T-cell (primary cell): ENCODE measurements around the gene SERTAD1. TPM values are rescaled to one million over a fixed set of nuclear protein-coding genes. Genes with fewer than 3 reads are reported as not detected.
"Not testable (repeated sequence)": the region's sequence is repeated elsewhere in the genome, so short reads cannot be mapped to it uniquely, and the experiment has no call there.

Experiments used
- ATAC-seq, 4 experiments: fragments of 200-7000 bp in 3 of 4; fragments of 150-1000 bp in 1 of 4; cut with Tn5 transposase; replicated peaks in 1 of 4; 1 replicate in 3 of 4; 2 replicates in 1 of 4; pipeline ENCODE4 v1.10.0; 2021; ENCODE audit warnings: moderate library complexity in 3 of 4, mild to moderate bottlenecking in 2 of 4, moderate number of reproducible peaks in 1 of 4
- CTCF ChIA-PET, 2 donors: fragments of 300-600 bp; sonication (Branson Sonifier 250); formaldehyde crosslinking; loops; one replicate each; lab custom pipeline; 2022; ENCODE audit warnings: antibody characterized with exemption in 2 of 2; lab: Charles Lee
- POLR2A ChIA-PET, 2 donors: fragments of 300-600 bp; sonication (Branson Sonifier 250); formaldehyde crosslinking; loops; one replicate each; lab custom pipeline; 2022; ENCODE audit warnings: antibody characterized with exemption in 2 of 2; lab: Charles Lee
- DNase-seq, 35 experiments: peaks; one replicate each; pipeline versions ENCODE4 v3.0.0 to v3.0.0-alpha.2; 2013 to 2023
- H3K27ac ChIP-seq: one replicate; pipeline ENCODE4 v1.5.1; 2013; ENCODE audit warnings: low read length
- H3K27me3 ChIP-seq, 2 experiments: replicated peaks in 1 of 2; 1 replicate in 1 of 2; 2 replicates in 1 of 2; pipeline versions ENCODE4 v1.6.1 to v1.7.0; 2013; ENCODE audit warnings: low read length in 1 of 2, mixed read lengths in 1 of 2; ENCODE audit not compliant: control insufficient read depth in 2 of 2, insufficient read depth in 2 of 2; ENCODE audit errors: extremely low read depth in 1 of 2
- H3K36me3 ChIP-seq, 2 donors: 1 replicate in 1 of 2; 2 replicates in 1 of 2; pipeline versions ENCODE4 v1.6.1 to v1.7.0; 2013; ENCODE audit warnings: low read length in 1 of 2; ENCODE audit not compliant: control insufficient read depth in 2 of 2, insufficient read depth in 1 of 2; ENCODE audit errors: extremely low read depth in 1 of 2
- H3K4me1 ChIP-seq, 2 experiments: 1 replicate in 1 of 2; 2 replicates in 1 of 2; pipeline versions ENCODE4 v1.6.1 to v1.7.0; 2013; ENCODE audit warnings: low read length in 2 of 2, mixed read lengths in 1 of 2; ENCODE audit not compliant: insufficient read depth in 2 of 2, control insufficient read depth in 1 of 2; ENCODE audit errors: extremely low read depth in 1 of 2
- H3K4me3 ChIP-seq, 2 donors: 1 replicate in 1 of 2; 2 replicates in 1 of 2; pipeline versions ENCODE4 v1.5.1 to v1.7.0; 2013; ENCODE audit warnings: mild to moderate bottlenecking in 2 of 2, low read length in 1 of 2, moderate library complexity in 1 of 2; ENCODE audit not compliant: control insufficient read depth in 1 of 2; ENCODE audit errors: extremely low read depth in 1 of 2
- H3K9me3 ChIP-seq: 2 replicates; pipeline ENCODE4 v1.7.0; 2013
- H3K27ac Mint-ChIP-seq, 2 donors: one replicate each; pipeline ENCODE4 v1.8.0; 2020 to 2021; ENCODE audit warnings: mild to moderate bottlenecking in 2 of 2, mixed read lengths in 2 of 2
- H3K27me3 Mint-ChIP-seq, 2 donors: one replicate each; pipeline ENCODE4 v1.8.0; 2021 to 2022; ENCODE audit warnings: mixed read lengths in 2 of 2
- H3K36me3 Mint-ChIP-seq: one replicate; pipeline ENCODE4 v1.8.0; 2021; ENCODE audit warnings: mixed read lengths
- H3K4me1 Mint-ChIP-seq, 3 donors: one replicate each; pipeline ENCODE4 v1.8.0; 2020 to 2022; ENCODE audit warnings: mixed read lengths in 3 of 3, mild to moderate bottlenecking in 1 of 3
- H3K4me3 Mint-ChIP-seq, 3 donors: one replicate each; pipeline ENCODE4 v1.8.0; 2020 to 2022; ENCODE audit warnings: mild to moderate bottlenecking in 3 of 3, mixed read lengths in 3 of 3, moderate library complexity in 3 of 3
- H3K9me3 Mint-ChIP-seq, 3 donors: one replicate each; pipeline ENCODE4 v1.8.0; 2020 to 2022; ENCODE audit warnings: mixed read lengths in 3 of 3
- WGBS: methylation state at CpG from one replicate; pipeline ENCODE4 v1.1.5; 2013; ENCODE audit warnings: missing lambda C conversion rate; ENCODE audit not compliant: insufficient coverage; 5-methylcytosine and 5-hydroxymethylcytosine counted together
- total RNA-seq, 35 experiments: library from RNA in 6 of 35; stranded (reverse) in 6 of 35; fragments of 120-200 nt in 1 of 35; gene quantifications; one replicate each; pipeline versions ENCODE4 v1.2.1 to v1.2.4 and lab custom pipeline; 2013 to 2026

The SERTAD1 gene
- total RNA-seq, 5 donors from 2014 or later (not counting 1 experiment from before 2014, with no cell fraction given), result 10.9 to 25.4 (median 13.3) TPM

DNA sequence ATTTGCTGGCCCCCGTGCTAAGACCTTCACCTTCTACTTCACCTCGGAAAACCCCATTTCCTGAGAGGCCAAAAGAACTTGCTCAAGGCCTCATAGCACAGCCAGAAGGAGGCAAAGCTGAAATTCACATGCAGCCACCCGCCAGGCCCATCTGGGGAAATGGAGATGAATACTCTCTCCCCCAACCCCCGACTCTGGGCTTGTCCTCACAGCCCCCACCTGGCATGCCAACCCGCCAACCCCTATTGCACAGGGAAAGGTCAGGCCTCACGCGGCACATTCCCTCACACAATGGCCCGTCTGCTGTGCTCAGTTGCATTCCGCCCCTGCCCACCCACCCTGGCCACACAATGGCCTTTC, 15.8 kb downstream of the SERTAD1 start:
- Histone ChIP-seq H3K4me3 (no peak overlapping the region), H3K27me3 (peaks cover 0 to 38% of the 10 kb centered on the region in 2 experiments), H3K27ac (no peak overlapping the region), H3K36me3 (no peaks in the 10 kb centered on the region), H3K9me3 (no peaks in the 10 kb centered on the region), H3K4me1 (peaks cover 0 to 20% of the 10 kb centered on the region in 2 experiments)
- DNase-seq (no peak), ATAC-seq (no peak)
- Mint-ChIP-seq H3K27ac (no peak overlapping the region), H3K9me3 (no peaks in the 10 kb centered on the region), H3K4me1 (peaks cover 8 to 14% (median 12%) of the 10 kb centered on the region in 3 donors), H3K36me3 (no peaks in the 10 kb centered on the region), H3K27me3 (peaks cover 0 to 2% of the 10 kb centered on the region in 2 donors), H3K4me3 (no peak overlapping the region)
- 100% methylated on average over 1 of the region's 9 CpGs for WGBS
- CTCF ChIA-PET, result no interaction called here
- POLR2A ChIA-PET, result no interaction called here

DNA sequence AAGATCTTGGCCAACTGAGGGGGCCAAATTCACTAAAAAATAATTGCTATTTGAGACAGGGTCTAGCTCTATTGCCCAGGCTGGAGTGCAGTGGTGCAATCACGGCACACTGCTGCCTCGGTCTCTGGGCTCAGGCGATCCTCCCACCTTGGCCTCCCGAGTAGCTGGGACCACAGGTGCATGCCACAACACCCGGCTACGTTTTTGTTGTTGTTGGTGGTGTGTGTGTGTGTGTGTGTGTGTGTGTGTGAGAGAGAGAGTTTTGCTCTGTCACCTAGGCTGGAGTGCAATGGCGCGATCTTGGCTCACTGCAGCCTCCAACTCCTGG, 17.2 kb downstream of the SERTAD1 start:
- H3K4me3 ChIP-seq, ATAC-seq, H3K27ac Mint-ChIP-seq, H3K27ac ChIP-seq, H3K36me3 ChIP-seq, DNase-seq, H3K9me3 ChIP-seq, H3K9me3 Mint-ChIP-seq, H3K27me3 Mint-ChIP-seq, H3K36me3 Mint-ChIP-seq, POLR2A ChIA-PET, H3K4me3 Mint-ChIP-seq: not testable (repeated sequence)
- H3K27me3 ChIP-seq, result peaks cover 0 to 25% of the 10 kb centered on the region in 2 experiments
- 100% methylated on average over 5 of the region's 8 CpGs for WGBS
- peaks cover 15 to 23% (median 15%) of the 10 kb centered on the region in 3 donors for H3K4me1 Mint-ChIP-seq
- CTCF ChIA-PET, result interaction anchor here in 1 of 2 donors (1.1 kb wide), 1 partner anchor 12 kb away, joined by 3 read pairs; no protein-coding TSS in a partner anchor
- peaks cover 0 to 25% of the 10 kb centered on the region in 2 experiments for H3K4me1 ChIP-seq

- ATAC-seq (no peak), DNase-seq (no peak)
- H3K27ac ChIP-seq, result no peak overlapping the region
- Mint-ChIP-seq H3K9me3 (no peaks in the 10 kb centered on the region), H3K27me3 (no peaks in the 10 kb centered on the region), H3K36me3 (no peaks in the 10 kb centered on the region), H3K4me3 (no peak overlapping the region), H3K4me1 (peaks cover 18 to 29% (median 18%) of the 10 kb centered on the region in 3 donors), H3K27ac (peak overlapping the region in 1 of 2 donors; percentile 59)
- peaks cover 0 to 25% of the 10 kb centered on the region in 2 experiments for H3K4me1 ChIP-seq
- H3K27me3 ChIP-seq, result peaks cover 0 to 19% of the 10 kb centered on the region in 2 experiments
- ChIA-PET POLR2A (no interaction called here), CTCF (interaction anchor here in 1 of 2 donors (0.7 kb wide), 2 partner anchors 13 to 52 kb away, joined by 3 to 4 read pairs; no protein-coding TSS in a partner anchor)
- WGBS, result 43% methylated on average over 21 of the region's 22 CpGs
- no peak overlapping the region for H3K4me3 ChIP-seq
- H3K36me3 ChIP-seq, result no peaks in the 10 kb centered on the region
- H3K9me3 ChIP-seq, result no peaks in the 10 kb centered on the region
These were observed 17.8 kb downstream of the SERTAD1 start for GRCh38 chr19:40407714-40408597.

GRCh38 chr19:40403262-40403984, 22.4 kb downstream of the SERTAD1 start:
- Mint-ChIP-seq H3K27me3 (no peaks in the 10 kb centered on the region), H3K36me3 (peaks cover 4% of the 10 kb centered on the region), H3K4me3 (peak overlapping the region; percentile 78 to 92 (median 89)), H3K9me3 (no peaks in the 10 kb centered on the region), H3K27ac (peak overlapping the region; percentile 82 to 91), H3K4me1 (peaks cover 27 to 51% (median 27%) of the 10 kb centered on the region in 3 donors)
- Histone ChIP-seq H3K9me3 (no peaks in the 10 kb centered on the region), H3K4me1 (peaks cover 0 to 31% of the 10 kb centered on the region in 2 experiments), H3K4me3 (peak overlapping the region; percentile 65 to 69), H3K36me3 (no peaks in the 10 kb centered on the region), H3K27ac (peak overlapping the region; percentile 44), H3K27me3 (peaks cover 0 to under 1% of the 10 kb centered on the region in 2 experiments)
- DNase-seq (peak; percentile 42 to 81 (median 67)), ATAC-seq (peak; percentile 53 to 65 (median 58))
- 0% methylated on average over 28 of the region's 41 CpGs for WGBS
- ChIA-PET CTCF (interaction anchor here in 1 of 2 donors (0.8 to 1.8 kb wide), 2 partner anchors 22 to 60 kb away, joined by 4 read pairs; partner anchors contain the start of gene SERTAD1), POLR2A (interaction anchor here in 1 of 2 donors (0.6 kb wide), 1 partner anchor 903 kb away, joined by 3 read pairs; no protein-coding TSS in a partner anchor)

- Mint-ChIP-seq H3K27me3 (no peaks in the 10 kb centered on the region), H3K9me3 (no peaks in the 10 kb centered on the region), H3K36me3 (peaks cover 4% of the 10 kb centered on the region), H3K4me3 (no peak overlapping the region), H3K4me1 (peaks cover 18 to 44% (median 18%) of the 10 kb centered on the region in 3 donors), H3K27ac (no peak overlapping the region)
- peaks cover 0 to 8% of the 10 kb centered on the region in 2 experiments for H3K27me3 ChIP-seq
- peaks cover 0 to 27% of the 10 kb centered on the region in 2 experiments for H3K4me1 ChIP-seq
- ATAC-seq, result no peak
- no peaks in the 10 kb centered on the region for H3K36me3 ChIP-seq
- no peak for DNase-seq
- no peaks in the 10 kb centered on the region for H3K9me3 ChIP-seq
- WGBS, result 80% methylated on average over 1 of the region's 3 CpGs
- no peak overlapping the region for H3K27ac ChIP-seq
- H3K4me3 ChIP-seq, result no peak overlapping the region
- ChIA-PET POLR2A (no interaction called here), CTCF (no interaction called here)
These were observed 25.2 kb downstream of the SERTAD1 start for GRCh38 chr19:40400559-40400958.
